Effector memory CD4-positive, alpha-beta T cell (primary cell): ENCODE results near the gene ZNF518A.

Experiments used
- DNase-seq, 3 donors: peaks; one replicate each; pipeline ENCODE4 v3.0.0-alpha.2; 2020
- H3K27ac ChIP-seq: 2 replicates; pipeline ENCODE4 v1.7.0; 2013; ENCODE audit warnings: mild to moderate bottlenecking, low read length, moderate library complexity; ENCODE audit not compliant: insufficient read depth, poor library complexity, severe bottlenecking
- H3K27me3 ChIP-seq: replicated peaks from 2 replicates; pipeline ENCODE4 v1.7.0; 2013; ENCODE audit warnings: mild to moderate bottlenecking, low read length; ENCODE audit not compliant: insufficient read depth, control insufficient read depth, poor library complexity, severe bottlenecking
- H3K36me3 ChIP-seq: 2 replicates; pipeline ENCODE4 v1.7.0; 2013; ENCODE audit warnings: mild to moderate bottlenecking, low read length, moderate library complexity; ENCODE audit not compliant: control insufficient read depth, insufficient read depth
- H3K4me1 ChIP-seq: 2 replicates; pipeline ENCODE4 v1.7.0; 2013; ENCODE audit warnings: low read length, mild to moderate bottlenecking; ENCODE audit not compliant: control insufficient read depth, insufficient read depth, poor library complexity, severe bottlenecking
- H3K4me3 ChIP-seq: 2 replicates; pipeline ENCODE4 v1.7.0; 2013; ENCODE audit warnings: low read length, low read depth, mild to moderate bottlenecking; ENCODE audit not compliant: insufficient read depth, poor library complexity, severe bottlenecking
- H3K9me3 ChIP-seq: 2 replicates; pipeline ENCODE4 v1.7.0; 2013; ENCODE audit warnings: mild to moderate bottlenecking, low read length, moderate library complexity; ENCODE audit not compliant: control insufficient read depth

Gene ZNF518A

GRCh38 chr10:96131621-96132020 lies 1.5 kb downstream of the ZNF518A start:
- Histone ChIP-seq H3K27me3 (no peaks in the 10 kb centered on the region), H3K4me3 (no peak overlapping the region), H3K4me1 (no peaks in the 10 kb centered on the region), H3K9me3 (peaks cover 4% of the 10 kb centered on the region), H3K36me3 (peaks cover 19% of the 10 kb centered on the region), H3K27ac (no peak overlapping the region)
- DNase-seq = no peak

- no peak for DNase-seq
- Histone ChIP-seq H3K4me3 (no peak overlapping the region), H3K36me3 (peaks cover 24% of the 10 kb centered on the region), H3K4me1 (no peaks in the 10 kb centered on the region), H3K27me3 (no peaks in the 10 kb centered on the region), H3K9me3 (peaks cover 4% of the 10 kb centered on the region), H3K27ac (no peak overlapping the region)
Observed at GRCh38 chr10:96133135-96133534, 3.0 kb downstream of the ZNF518A start.

- no peaks in the 10 kb centered on the region for H3K27me3 ChIP-seq
- no peak for DNase-seq
- H3K4me1 ChIP-seq = no peaks in the 10 kb centered on the region
- peaks cover 39% of the 10 kb centered on the region for H3K36me3 ChIP-seq
- H3K27ac ChIP-seq = no peak overlapping the region
- no peaks in the 10 kb centered on the region for H3K9me3 ChIP-seq
- H3K4me3 ChIP-seq = no peak overlapping the region
Observed at GRCh38 chr10:96136810-96137209, 6.7 kb downstream of the ZNF518A start.

- Histone ChIP-seq H3K4me1 (no peaks in the 10 kb centered on the region), H3K36me3 (peaks cover 46% of the 10 kb centered on the region), H3K27ac (no peak overlapping the region), H3K9me3 (no peaks in the 10 kb centered on the region), H3K27me3 (no peaks in the 10 kb centered on the region), H3K4me3 (no peak overlapping the region)
- DNase-seq = no peak
Observed at GRCh38 chr10:96137567-96137966, 7.5 kb downstream of the ZNF518A start.

GRCh38 chr10:96138102-96138501 lies 8.0 kb downstream of the ZNF518A start:
- Histone ChIP-seq H3K4me3 (no peak overlapping the region), H3K27ac (no peak overlapping the region), H3K27me3 (no peaks in the 10 kb centered on the region), H3K9me3 (no peaks in the 10 kb centered on the region), H3K36me3 (peaks cover 50% of the 10 kb centered on the region), H3K4me1 (no peaks in the 10 kb centered on the region)
- no peak for DNase-seq

GRCh38 chr10:96152437-96152836 lies 22.3 kb downstream of the ZNF518A start:
- no peak for DNase-seq
- H3K27ac ChIP-seq = no peak overlapping the region
- H3K4me3 ChIP-seq = no peak overlapping the region
- H3K9me3 ChIP-seq = no peaks in the 10 kb centered on the region
- H3K27me3 ChIP-seq = no peaks in the 10 kb centered on the region
- peaks cover 54% of the 10 kb centered on the region for H3K36me3 ChIP-seq
- no peaks in the 10 kb centered on the region for H3K4me1 ChIP-seq

GRCh38 chr10:96153070-96153469 lies 23.0 kb downstream of the ZNF518A start:
- Histone ChIP-seq H3K4me1 (no peaks in the 10 kb centered on the region), H3K36me3 (peaks cover 54% of the 10 kb centered on the region), H3K4me3 (no peak overlapping the region), H3K27me3 (no peaks in the 10 kb centered on the region), H3K27ac (no peak overlapping the region), H3K9me3 (no peaks in the 10 kb centered on the region)
- DNase-seq = no peak

- no peaks in the 10 kb centered on the region for H3K27me3 ChIP-seq
- H3K4me3 ChIP-seq = no peak overlapping the region
- no peaks in the 10 kb centered on the region for H3K36me3 ChIP-seq
- no peaks in the 10 kb centered on the region for H3K4me1 ChIP-seq
- H3K9me3 ChIP-seq = no peaks in the 10 kb centered on the region
- no peak for DNase-seq
- no peak overlapping the region for H3K27ac ChIP-seq
Observed at GRCh38 chr10:96165726-96166125, 35.6 kb downstream of the ZNF518A start.

- H3K9me3 ChIP-seq = peaks cover 3% of the 10 kb centered on the region
- H3K27me3 ChIP-seq = no peaks in the 10 kb centered on the region
- DNase-seq = no peak
- H3K4me1 ChIP-seq = no peaks in the 10 kb centered on the region
- H3K36me3 ChIP-seq = no peaks in the 10 kb centered on the region
- H3K27ac ChIP-seq = no peak overlapping the region
- no peak overlapping the region for H3K4me3 ChIP-seq
Observed at GRCh38 chr10:96168546-96168945, 38.4 kb downstream of the ZNF518A start.

- DNase-seq = no peak
- H3K4me3 ChIP-seq = no peak overlapping the region
- no peaks in the 10 kb centered on the region for H3K27me3 ChIP-seq
- H3K27ac ChIP-seq = no peak overlapping the region
- H3K4me1 ChIP-seq = no peaks in the 10 kb centered on the region
- no peaks in the 10 kb centered on the region for H3K36me3 ChIP-seq
- H3K9me3 ChIP-seq = peaks cover 3% of the 10 kb centered on the region
Observed at GRCh38 chr10:96170230-96170629, 40.1 kb downstream of the ZNF518A start.

GRCh38 chr10:96172666-96173065 lies 42.6 kb downstream of the ZNF518A start:
- H3K27me3 ChIP-seq = no peaks in the 10 kb centered on the region
- no peak overlapping the region for H3K27ac ChIP-seq
- peaks cover 7% of the 10 kb centered on the region for H3K9me3 ChIP-seq
- H3K4me3 ChIP-seq = no peak overlapping the region
- no peak for DNase-seq
- H3K4me1 ChIP-seq = no peaks in the 10 kb centered on the region
- H3K36me3 ChIP-seq = no peaks in the 10 kb centered on the region
